ENCODE data around the gene SUGP2.

The SUGP2 gene

GRCh38 chr19:19059018-19059836 is 25.9 kb upstream of the SUGP2 start:
- no peak for DNase-seq

DNA sequence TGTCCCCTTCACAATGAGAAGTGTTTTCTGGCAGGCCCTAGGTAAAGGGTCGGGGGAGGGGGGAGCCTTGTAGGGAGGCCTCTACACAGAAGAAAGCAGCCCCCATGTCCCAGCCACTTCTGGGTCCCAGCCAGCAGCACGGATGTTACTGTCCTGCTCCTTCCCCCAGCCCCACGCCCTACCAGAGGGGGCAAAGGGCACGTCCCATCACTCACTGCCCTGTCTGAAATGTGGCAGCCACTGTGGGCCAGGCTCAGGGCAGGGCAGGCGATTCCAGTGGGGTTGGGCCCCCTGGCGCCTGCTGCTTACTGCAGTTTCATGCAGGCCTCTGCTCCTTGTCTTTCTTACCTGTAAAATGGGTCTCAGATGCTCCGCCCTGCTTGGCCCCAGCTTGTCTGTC is 24.4 kb upstream of the SUGP2 start:
- no peak for DNase-seq

GRCh38 chr19:19057317-19057716 is 24.0 kb upstream of the SUGP2 start:
- no peak for DNase-seq

DNA sequence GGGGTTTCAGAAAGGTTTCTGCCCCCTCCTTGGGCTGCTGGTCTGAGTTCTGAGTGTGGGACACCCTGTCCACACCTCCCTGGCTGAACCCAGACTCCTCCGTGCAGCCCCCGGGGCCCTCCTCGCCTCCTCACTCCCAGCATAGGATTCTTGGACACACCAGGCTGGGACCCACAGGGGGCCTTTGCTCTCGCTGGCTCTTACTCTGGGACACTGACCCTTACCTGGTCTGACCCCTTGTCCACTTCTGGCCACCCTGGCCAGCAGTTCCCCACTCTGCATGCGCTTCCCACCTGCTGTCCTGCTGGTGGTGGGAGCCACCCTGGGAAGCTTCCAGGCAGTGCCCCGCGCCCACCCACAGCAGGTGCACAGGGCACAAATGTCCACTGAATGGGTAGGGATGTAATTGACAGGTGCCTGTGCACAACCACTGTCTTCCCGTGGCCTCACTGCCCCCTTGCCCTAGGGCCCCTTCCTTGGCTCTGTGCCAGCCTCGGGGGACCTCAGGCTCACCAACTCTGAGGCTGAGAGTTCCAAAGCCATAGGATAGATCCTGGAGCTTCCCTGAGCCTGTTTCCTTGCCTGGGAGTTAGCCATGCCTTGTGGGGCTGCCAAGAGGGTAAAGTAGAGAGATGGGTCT is 23.4 kb upstream of the SUGP2 start:
- no peak for DNase-seq

GRCh38 chr19:19055701-19056100 is 22.4 kb upstream of the SUGP2 start:
- no peak for DNase-seq

DNA sequence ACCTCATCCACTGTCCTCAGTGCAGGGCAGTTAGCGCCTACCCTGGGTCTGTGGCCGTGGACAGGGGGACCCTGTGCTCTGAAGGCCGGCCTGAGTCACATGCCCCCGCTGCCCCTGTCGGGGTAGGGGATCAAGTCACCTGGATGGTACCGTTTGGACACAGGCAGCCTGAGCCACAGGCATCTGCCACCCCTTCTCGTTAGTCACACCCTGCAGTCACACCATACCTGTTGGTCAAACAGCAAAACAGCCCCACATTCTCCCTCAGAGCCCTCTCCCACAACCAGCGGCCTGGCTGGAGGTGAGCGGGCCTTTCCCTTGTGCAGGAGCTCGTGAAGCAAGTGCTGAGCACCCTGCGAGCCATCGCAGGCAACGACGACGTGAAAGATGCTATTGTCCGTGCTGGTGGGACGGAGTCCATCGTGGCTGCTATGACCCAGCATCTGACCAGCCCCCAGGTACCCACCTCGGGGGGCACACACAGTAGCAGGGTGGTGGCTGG is 21.7 kb upstream of the SUGP2 start:
- DNase-seq, result no peak

- DNase-seq, result no peak
Observed at GRCh38 chr19:19054315-19054938, 21.1 kb upstream of the SUGP2 start.

DNA sequence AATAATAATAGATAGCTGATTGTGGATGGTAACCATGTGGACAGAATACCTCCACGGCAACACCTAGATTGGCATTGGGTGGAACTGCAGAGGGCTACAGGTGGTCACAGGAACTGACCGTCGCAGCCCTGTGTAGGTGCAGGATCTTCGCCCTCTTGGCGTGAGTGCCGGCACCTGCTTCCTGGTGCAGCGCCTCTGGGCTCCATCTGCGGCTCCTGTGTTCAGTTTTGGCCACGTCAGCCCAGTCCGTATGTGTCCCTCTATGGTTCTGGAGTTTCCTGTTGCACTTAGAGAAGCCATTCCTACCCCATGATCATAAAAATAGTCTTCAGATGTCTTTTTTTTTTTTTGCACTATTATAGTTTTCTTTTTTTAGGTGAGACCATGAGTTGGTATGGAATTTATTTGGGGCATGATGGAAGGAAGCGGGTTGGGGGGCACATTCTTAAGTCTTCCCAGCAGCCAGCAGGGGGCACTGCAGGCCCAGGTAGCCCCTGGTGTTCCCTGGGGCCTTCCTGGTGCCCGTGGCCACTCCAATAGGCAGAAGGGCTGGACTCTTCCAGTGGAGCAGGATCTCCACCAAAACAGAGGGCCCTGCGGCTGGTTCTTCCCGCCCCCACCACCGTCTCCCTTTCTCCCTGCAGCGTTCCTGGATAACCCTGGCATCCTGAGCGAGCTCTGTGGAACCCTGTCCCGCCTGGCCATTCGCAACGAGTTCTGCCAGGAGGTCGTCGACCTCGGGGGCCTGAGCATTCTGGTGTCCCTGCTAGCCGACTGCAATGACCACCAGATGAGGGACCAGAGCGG is 20.4 kb upstream of the SUGP2 start:
- DNase-seq, result peak; percentile 62

DNA sequence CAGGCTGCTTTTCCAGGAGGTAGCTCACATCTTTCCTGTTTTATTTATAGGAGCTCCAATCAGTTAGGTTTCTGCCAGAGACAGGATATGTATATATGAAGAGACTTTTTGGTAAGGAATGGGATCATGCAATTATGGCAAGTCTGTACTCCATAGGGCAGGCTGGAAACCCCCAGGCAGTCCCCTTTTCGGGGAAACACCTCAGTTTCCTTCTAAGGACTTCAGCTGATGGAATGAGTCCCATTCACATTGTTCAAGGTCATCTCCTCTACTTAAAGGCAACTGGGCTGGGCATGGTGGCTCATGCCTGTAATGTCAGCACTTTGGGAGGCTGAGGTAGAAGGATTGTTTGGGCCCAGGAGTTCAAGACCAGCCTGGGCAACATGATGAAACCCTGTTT is 19.6 kb upstream of the SUGP2 start:
- no peak for DNase-seq

- no peak for DNase-seq
Observed at GRCh38 chr19:19051478-19052213, 18.3 kb upstream of the SUGP2 start.

DNA sequence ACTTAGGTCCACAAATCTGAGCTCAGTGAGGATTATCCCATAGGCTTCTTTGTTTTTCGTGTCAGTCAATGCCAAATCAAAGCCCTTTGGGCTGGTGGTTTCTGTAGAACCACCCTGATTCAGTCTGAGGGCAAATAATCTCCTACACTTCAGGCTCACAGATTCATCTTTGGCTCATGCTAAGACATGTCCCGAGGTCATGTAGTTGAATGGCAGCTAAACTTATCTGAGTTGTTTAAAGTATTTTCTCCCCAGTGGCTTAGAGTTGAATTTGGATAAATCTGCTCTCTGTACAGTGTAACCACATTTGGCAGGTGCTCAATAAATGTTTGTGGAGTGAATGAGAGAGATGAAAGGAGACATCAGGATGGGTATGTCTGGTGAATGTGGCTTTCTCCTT is 17.4 kb upstream of the SUGP2 start:
- no peak for DNase-seq

DNA sequence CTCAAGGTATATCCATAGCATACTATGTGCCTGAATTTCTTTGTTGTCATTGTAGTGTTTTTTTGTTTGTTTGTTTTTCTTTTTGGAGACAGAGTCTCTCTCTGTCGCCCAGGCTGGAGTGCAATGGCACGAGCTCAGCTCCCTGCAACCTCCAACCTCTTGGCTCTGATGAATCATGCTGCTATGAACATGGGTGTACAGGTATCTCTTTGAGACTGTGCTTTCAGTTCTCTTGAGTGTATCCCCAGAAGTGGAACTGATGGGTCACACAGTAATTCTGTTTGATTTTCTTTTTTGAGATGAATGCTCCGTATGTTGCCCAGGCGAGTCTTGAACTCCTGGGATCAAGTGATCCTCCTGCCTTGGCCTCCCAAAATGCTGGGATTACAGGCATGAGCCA is 16.8 kb upstream of the SUGP2 start:
- DNase-seq, result no peak

- DNase-seq, result no peak
Observed at GRCh38 chr19:19049406-19049805, 16.1 kb upstream of the SUGP2 start.

DNA sequence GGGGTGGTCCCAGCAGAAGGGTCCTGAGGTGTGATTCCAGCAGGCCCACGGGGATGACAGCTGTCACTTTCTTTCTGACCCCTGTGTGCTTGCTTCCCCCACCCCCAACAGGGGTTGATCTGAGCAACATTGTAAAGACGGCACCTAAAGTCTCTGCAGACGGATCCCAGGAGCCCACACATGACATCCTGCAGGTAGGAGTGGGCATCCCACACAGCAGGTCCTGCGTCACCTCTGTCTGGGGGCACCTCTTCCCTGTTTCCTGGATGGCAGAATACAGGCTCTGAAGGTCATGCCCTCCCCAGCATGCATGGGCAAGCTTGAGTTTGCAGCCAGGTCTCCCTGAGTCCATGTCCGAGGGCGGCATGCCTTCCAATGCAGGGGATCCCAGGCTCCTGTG is 10.6 kb upstream of the SUGP2 start:
- DNase-seq, result no peak

DNA sequence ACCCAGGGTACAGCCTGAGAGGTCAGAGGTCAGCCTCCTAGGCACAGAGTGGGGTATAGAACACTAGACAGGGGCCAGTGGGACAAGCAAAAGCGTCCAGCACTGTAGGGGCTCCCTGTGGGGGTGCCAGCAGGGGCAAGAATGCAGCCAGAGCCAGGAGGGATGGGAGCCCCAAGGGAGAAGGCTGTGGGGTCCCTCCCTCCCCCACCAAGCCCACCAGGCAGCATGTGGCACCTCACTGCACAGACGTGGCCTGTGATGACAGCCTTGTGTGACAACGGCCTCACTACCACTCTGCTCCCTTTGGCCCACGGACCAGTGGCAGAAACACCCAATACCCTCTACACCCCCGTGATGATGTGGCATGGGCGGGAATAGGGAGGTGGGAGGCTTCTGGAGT is 10.2 kb upstream of the SUGP2 start:
- no peak for DNase-seq

DNA sequence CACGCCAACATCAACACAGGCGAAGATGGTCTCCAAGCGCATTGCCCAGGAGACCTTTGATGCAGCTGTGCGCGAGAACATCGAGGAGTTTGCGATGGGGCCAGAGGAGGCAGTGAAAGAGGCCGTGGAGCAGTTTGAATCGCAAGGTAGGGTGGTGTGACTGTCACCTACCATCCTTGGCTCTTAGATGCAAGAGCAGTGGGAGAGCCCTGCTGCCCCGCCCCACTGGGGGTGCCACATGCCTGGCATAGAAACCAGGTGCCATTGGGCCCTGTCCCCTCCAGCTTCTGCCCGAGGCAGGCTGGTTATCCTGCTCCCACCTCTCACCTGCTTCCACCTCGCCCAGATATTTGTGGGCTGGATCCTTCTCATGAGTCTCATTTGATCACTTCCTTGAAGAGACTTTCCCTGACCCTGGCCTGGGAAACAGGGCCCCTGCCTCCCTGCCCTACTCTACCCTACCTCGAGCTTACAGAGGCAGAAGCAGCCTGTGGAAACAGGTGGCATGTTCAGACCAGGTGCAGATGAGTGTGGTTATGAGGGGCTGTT is 9.5 kb upstream of the SUGP2 start:
- DNase-seq, result no peak

GRCh38 chr19:19040417-19040816 is 7.1 kb upstream of the SUGP2 start:
- DNase-seq, result no peak

GRCh38 chr19:19039901-19040300 is 6.6 kb upstream of the SUGP2 start:
- no peak for DNase-seq

- peak; percentile 87 for DNase-seq
Observed at GRCh38 chr19:19034204-19034624, 897 bp upstream of the SUGP2 start.

DNA sequence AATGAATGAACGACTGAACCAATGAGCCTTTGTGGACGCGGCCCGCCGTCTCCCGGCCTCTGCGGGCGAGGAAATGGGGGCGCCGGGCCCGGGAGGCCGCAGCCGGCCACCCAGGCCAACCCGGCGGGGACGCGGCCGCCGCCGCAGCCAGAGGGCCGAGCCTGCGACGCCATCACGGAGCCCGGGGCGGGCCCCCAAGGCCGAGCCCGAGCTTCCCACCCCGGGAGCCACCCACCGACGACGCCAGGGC is 216 bp downstream of the SUGP2 start:
- DNase-seq, result no peak

GRCh38 chr19:19032420-19033175 is 719 bp downstream of the SUGP2 start:
- peak; percentile 93 for DNase-seq

- DNase-seq, result no peak
Observed at GRCh38 chr19:19031891-19032290, 1.4 kb downstream of the SUGP2 start.
